Adrenal gland (tissue), 12 donors: Measurements from ENCODE around the gene PDGFRB. TPM values are rescaled to one million over a fixed set of nuclear protein-coding genes. Genes with fewer than 3 reads are reported as not detected.

Source experiments
- DNase-seq, 7 donors: peaks; one replicate each; pipeline ENCODE4 v3.0.0-alpha.2; 2019 to 2020
- H3K27ac ChIP-seq, 5 donors: fragments of 200-600 bp; sonication (generic) in 4 of 5; 1 replicate in 3 of 5; 2 replicates in 2 of 5; pipeline versions ENCODE4 v1.5.1 to v1.8.0; 2016 to 2020; ENCODE audit warnings: mild to moderate bottlenecking in 1 of 5
- H3K27me3 ChIP-seq: fragments of 200-600 bp; 2 replicates; pipeline ENCODE4 v1.8.0; 2021
- H3K36me3 ChIP-seq, 2 donors: fragments of 200-600 bp; replicated peaks in 1 of 2; 1 replicate in 1 of 2; 2 replicates in 1 of 2; pipeline versions ENCODE4 v1.5.1 to v1.8.0; 2018 to 2022
- H3K4me1 ChIP-seq, 2 donors: fragments of 200-600 bp; replicated peaks in 1 of 2; 1 replicate in 1 of 2; 2 replicates in 1 of 2; pipeline versions ENCODE4 v1.5.1 to v1.8.0; 2018 to 2021
- H3K4me3 ChIP-seq, 4 donors: fragments of 200-600 bp; sonication (generic) in 3 of 4; one replicate each; pipeline ENCODE4 v1.5.1; 2016 to 2018
- H3K9me3 ChIP-seq, 3 donors: fragments of 200-600 bp; sonication (generic) in 1 of 3; replicated peaks in 1 of 3; 1 replicate in 2 of 3; 2 replicates in 1 of 3; pipeline versions ENCODE4 v1.5.1 to v1.8.0; 2016 to 2021
- CTCF ChIP-seq, 6 experiments: fragments of 450-650 bp in 4 of 6; fragments of 200-600 bp in 2 of 6; sonication (generic) in 1 of 6; IDR thresholded peaks; 1 replicate in 5 of 6; 2 replicates in 1 of 6; pipeline versions ENCODE4 v1.5.1 to v1.8.0; 2016 to 2021; ENCODE audit warnings: antibody characterized with exemption in 6 of 6, mild to moderate bottlenecking in 2 of 6, moderate library complexity in 1 of 6
- POLR2A ChIP-seq, 2 donors: fragments of 450-650 bp; IDR thresholded peaks; one replicate each; pipeline ENCODE4 v1.6.1; 2017; ENCODE audit warnings: antibody characterized with exemption in 2 of 2, mild to moderate bottlenecking in 2 of 2, moderate library complexity in 1 of 2
- WGBS, 4 donors: extraction: QIAGEN DNeasy Blood & Tissue Kit in 2 of 4; methylation state at CpG; one replicate each; pipeline versions ENCODE4 v1.1.5 to v1.1.7; 2013 to 2017; 5-methylcytosine and 5-hydroxymethylcytosine counted together
- intact Hi-C, 2 donors: fragments of 100-400 bp; cut with DNase I; formaldehyde crosslinking; loops; one replicate each; pipeline versions ENCODE4 v1.14.1 to v1.15.0; 2022 to 2023
- polyA plus RNA-seq, 3 donors: library from polyadenylated mRNA; stranded (reverse); fragments of 200-250 nt in 2 of 3; fragments of 350-450 nt in 1 of 3; fragmentation: Illumina TruSeq in 1 of 3; extraction: RNeasy Lipid Tissue Mini Kit (QIAGEN cat#74804) in 1 of 3; gene quantifications; one replicate each; pipeline ENCODE4 v1.2.3, GENCODE V29; 2013 to 2014
- total RNA-seq, 9 donors: library from RNA; depleted of rRNA in 4 of 9; stranded (reverse); fragments of >200 nt in 4 of 9; fragments of 120-200 nt in 1 of 9; fragmentation: NEBNext Ultra II Directional in 1 of 9; extraction: Animal tissue kit (Norgen Biotek cat#: 25700) in 1 of 9; gene quantifications; one replicate each; pipeline versions ENCODE4 v1.1.0 to v1.2.4, GENCODE V29; 2013 to 2023
- donor health status: healthy with polysubstance abuse.
- donor health status: Bipolar disorder and iron deficiency.
- donor health status: DM: yes; HTN: yes; CAD: no.
- donor health status: DM: no; HTN: no; CAD: no.
- donor health status: DM: no; HTN: no; CAD: no.
- donor health status: DM: yes; HTN: yes; CAD: no.

Gene PDGFRB
- total and polyA plus RNA-seq, 12 donors, result 21.3 to 188 (median 73.1) TPM

- DNase-seq, result no peak
- no peaks in the 10 kb centered on the region for H3K36me3 ChIP-seq
- H3K9me3 ChIP-seq, result no peaks in the 10 kb centered on the region
- 43 to 81% (median 73%) methylated on average over 10 to 15 of the region's 15 CpGs for WGBS, 4 donors
- intact Hi-C loops, result loop anchor here (10.0 kb wide), 2 partner anchors 177 to 267 kb away; no protein-coding TSS in a partner anchor
- no peaks in the 10 kb centered on the region for H3K4me1 ChIP-seq
- no peak overlapping the region for H3K4me3 ChIP-seq
- H3K27ac ChIP-seq, result no peak overlapping the region
- TF ChIP-seq POLR2A (IDR thresholded peaks at IDR 0.05) (no peak), CTCF (IDR thresholded peaks at IDR 0.05) (no peak)
- peaks cover 15% of the 10 kb centered on the region for H3K27me3 ChIP-seq
Observed at GRCh38 chr5:150167512-150167850, 11.8 kb upstream of the PDGFRB start.

GRCh38 chr5:150166650-150167511 lies 11.2 kb upstream of the PDGFRB start, which contains the start of gene CDX1:
CDX1 (plus strand) TSS chr5:150166778; CDS start chr5:150166877, 99 bp downstream.
- H3K36me3 ChIP-seq, result no peaks in the 10 kb centered on the region
- H3K9me3 ChIP-seq, result no peaks in the 10 kb centered on the region
- no peak for DNase-seq
- intact Hi-C loops, result loop anchor here (10.0 kb wide), 2 partner anchors 178 to 268 kb away; no protein-coding TSS in a partner anchor
- H3K4me3 ChIP-seq, result no peak within 1 kb of the TSS
- TF ChIP-seq POLR2A (IDR thresholded peaks at IDR 0.05) (no peak), CTCF (IDR thresholded peaks at IDR 0.05) (no peak)
- 36 to 60% (median 44%) methylated on average over 1 to 93 of the region's 93 CpGs for WGBS, 4 donors
- no peaks in the 10 kb centered on the region for H3K4me1 ChIP-seq
- peaks cover 15% of the 10 kb centered on the region for H3K27me3 ChIP-seq
- no peak within 1 kb of the TSS for H3K27ac ChIP-seq

GRCh38 chr5:150166037-150166649 lies 10.5 kb upstream of the PDGFRB start:
- H3K27me3 ChIP-seq, result peaks cover 15% of the 10 kb centered on the region
- intact Hi-C loops, result loop anchor here (10.0 kb wide), 2 partner anchors 179 to 269 kb away; no protein-coding TSS in a partner anchor
- DNase-seq, result no peak
- H3K4me3 ChIP-seq, result no peak overlapping the region
- no peak overlapping the region for H3K27ac ChIP-seq
- no peaks in the 10 kb centered on the region for H3K4me1 ChIP-seq
- TF ChIP-seq POLR2A (IDR thresholded peaks at IDR 0.05) (no peak), CTCF (IDR thresholded peaks at IDR 0.05) (no peak)
- no peaks in the 10 kb centered on the region for H3K9me3 ChIP-seq
- no peaks in the 10 kb centered on the region for H3K36me3 ChIP-seq
- 69 to 87% (median 77%) methylated on average over 7 to 27 of the region's 27 CpGs for WGBS, 4 donors

GRCh38 chr5:150164211-150164980 lies 8.8 kb upstream of the PDGFRB start:
- H3K27me3 ChIP-seq, result peaks cover 15% of the 10 kb centered on the region

More at GRCh38 chr5:150164211-150164980, 8.8 kb upstream of the PDGFRB start:
- Histone ChIP-seq H3K9me3 (no peaks in the 10 kb centered on the region), H3K4me3 (no peak overlapping the region), H3K4me1 (no peaks in the 10 kb centered on the region), H3K36me3 (no peaks in the 10 kb centered on the region), H3K27ac (peak overlapping the region in 1 of 5 donors; percentile 16)
- no peak for DNase-seq
- 68 to 80% (median 73%) methylated on average over 5 to 6 of the region's 6 CpGs for WGBS, 4 donors
- TF ChIP-seq POLR2A (IDR thresholded peaks at IDR 0.05) (no peak), CTCF (IDR thresholded peaks at IDR 0.05) (no peak)
- intact Hi-C loops, result loop anchor here (5.0 to 10.0 kb wide), 5 partner anchors 48 to 273 kb away; no protein-coding TSS in a partner anchor
